CD4-positive, alpha-beta memory T cell (primary cell): ENCODE data around the gene SLC26A8. TPM values are rescaled to one million over a fixed set of nuclear protein-coding genes. Genes with fewer than 3 reads are reported as not detected.

Source experiments
- CTCF ChIA-PET: fragments of 350-600 bp; sonication (Branson Sonifier 250); formaldehyde crosslinking; loops from one replicate; lab custom pipeline; 2021; ENCODE audit warnings: inconsistent platforms; ENCODE audit not compliant: partially characterized antibody; lab: Charles Lee
- POLR2A ChIA-PET: fragments of 350-600 bp; sonication (Branson Sonifier 250); formaldehyde crosslinking; loops from one replicate; lab custom pipeline; 2021; ENCODE audit not compliant: partially characterized antibody; lab: Charles Lee
- DNase-seq, 5 donors: peaks; one replicate each; pipeline versions ENCODE4 v3.0.0 to v3.0.0-alpha.2; 2020 to 2022; ENCODE audit warnings: mixed read lengths in 1 of 5
- H3K27ac ChIP-seq: one replicate; pipeline ENCODE4 v1.7.0; 2013; ENCODE audit warnings: low read depth, low read length
- H3K27me3 ChIP-seq: 2 replicates; pipeline ENCODE4 v1.7.0; 2013; ENCODE audit warnings: mild to moderate bottlenecking, low read length, moderate library complexity; ENCODE audit not compliant: insufficient read depth
- H3K36me3 ChIP-seq: 2 replicates; pipeline ENCODE4 v1.7.0; 2013; ENCODE audit warnings: mild to moderate bottlenecking, low read length, moderate library complexity; ENCODE audit not compliant: insufficient read depth
- H3K4me1 ChIP-seq: 2 replicates; pipeline ENCODE4 v1.7.0; 2013; ENCODE audit warnings: mild to moderate bottlenecking, low read length, moderate library complexity; ENCODE audit not compliant: insufficient read depth
- H3K4me3 ChIP-seq, 2 donors: one replicate each; pipeline ENCODE4 v1.7.0; 2013; ENCODE audit warnings: low read length in 2 of 2, mild to moderate bottlenecking in 1 of 2
- H3K9me3 ChIP-seq, 2 donors: one replicate each; pipeline ENCODE4 v1.7.0; 2013; ENCODE audit warnings: low read length in 2 of 2, control low read depth in 1 of 2; ENCODE audit not compliant: control insufficient read depth in 1 of 2
- H3K27ac Mint-ChIP-seq, 7 donors: one replicate each; pipeline ENCODE4 v1.8.0; 2020 to 2021; ENCODE audit warnings: mixed read lengths in 7 of 7, mild to moderate bottlenecking in 6 of 7, inconsistent platforms in 3 of 7, moderate library complexity in 3 of 7
- H3K27me3 Mint-ChIP-seq, 2 donors: one replicate each; pipeline ENCODE4 v1.8.0; 2020 to 2021; ENCODE audit warnings: mixed read lengths in 2 of 2
- H3K36me3 Mint-ChIP-seq, 2 donors: one replicate each; pipeline ENCODE4 v1.8.0; 2020 to 2021; ENCODE audit warnings: mixed read lengths in 2 of 2, inconsistent platforms in 1 of 2, mild to moderate bottlenecking in 1 of 2
- H3K4me1 Mint-ChIP-seq, 4 donors: one replicate each; pipeline ENCODE4 v1.8.0; 2020 to 2021; ENCODE audit warnings: mixed read lengths in 4 of 4, mild to moderate bottlenecking in 1 of 4
- H3K4me3 Mint-ChIP-seq, 8 donors: one replicate each; pipeline ENCODE4 v1.8.0; 2020 to 2021; ENCODE audit warnings: mixed read lengths in 8 of 8, mild to moderate bottlenecking in 7 of 8, moderate library complexity in 6 of 8, inconsistent platforms in 3 of 8
- H3K9me3 Mint-ChIP-seq, 8 donors: one replicate each; pipeline ENCODE4 v1.8.0; 2020 to 2021; ENCODE audit warnings: mixed read lengths in 8 of 8, mild to moderate bottlenecking in 5 of 8, inconsistent platforms in 3 of 8, moderate library complexity in 1 of 8
- intact Hi-C: fragments of 100-400 bp; cut with micrococcal nuclease; formaldehyde crosslinking; loops from one replicate; pipeline ENCODE4 v1.15.1; 2023
- polyA plus RNA-seq, 2 donors: library from polyadenylated mRNA; unstranded; fragments of 300-500 nt; fragmentation: Illumina TruSeq; gene quantifications; one replicate each; pipeline ENCODE4 v1.2.3, GENCODE V29; 2021
- total RNA-seq, 2 experiments: library from RNA; stranded (reverse); gene quantifications; one replicate each; pipeline ENCODE4 v1.2.3, GENCODE V29; 2021

SLC26A8 gene
- total and polyA plus RNA-seq, 4 experiments from 2014 or later: 0.09 TPM; not detected in 3

GRCh38 chr6:35955521-35955920 is 68.9 kb downstream of the SLC26A8 start:
- peaks cover 8 to 19% of the 10 kb centered on the region in 2 donors for H3K27me3 Mint-ChIP-seq
- POLR2A ChIA-PET: no interaction called here
- no peaks in the 10 kb centered on the region for H3K9me3 ChIP-seq
- intact Hi-C loops: no loop called here
- H3K36me3 Mint-ChIP-seq: no peaks in the 10 kb centered on the region
- no peak for DNase-seq
- H3K9me3 Mint-ChIP-seq: no peaks in the 10 kb centered on the region
- peaks cover 0 to 1% (median 0%) of the 10 kb centered on the region in 4 donors for H3K4me1 Mint-ChIP-seq
- CTCF ChIA-PET: interaction anchor here (0.7 to 1.3 kb wide), 3 partner anchors 108 to 220 kb away, joined by 3 to 5 read pairs (median 3); no protein-coding TSS in a partner anchor
- no peaks in the 10 kb centered on the region for H3K4me1 ChIP-seq
- H3K27ac Mint-ChIP-seq: peak overlapping the region in 1 of 7 donors; percentile 62
- H3K4me3 Mint-ChIP-seq: no peak overlapping the region
- H3K27me3 ChIP-seq: peaks cover 3% of the 10 kb centered on the region
- no peaks in the 10 kb centered on the region for H3K36me3 ChIP-seq
- no peak overlapping the region for H3K27ac ChIP-seq
- no peak overlapping the region for H3K4me3 ChIP-seq

GRCh38 chr6:35955071-35955470 is 69.4 kb downstream of the SLC26A8 start:
- no peak overlapping the region for H3K4me3 Mint-ChIP-seq
- no peaks in the 10 kb centered on the region for H3K9me3 ChIP-seq
- POLR2A ChIA-PET: no interaction called here
- no peaks in the 10 kb centered on the region for H3K4me1 ChIP-seq
- H3K27me3 Mint-ChIP-seq: peaks cover 7 to 16% of the 10 kb centered on the region in 2 donors
- H3K27ac ChIP-seq: no peak overlapping the region
- H3K4me1 Mint-ChIP-seq: peaks cover 0 to 1% (median 0%) of the 10 kb centered on the region in 4 donors
- CTCF ChIA-PET: no interaction called here
- H3K27ac Mint-ChIP-seq: no peak overlapping the region
- H3K9me3 Mint-ChIP-seq: no peaks in the 10 kb centered on the region
- intact Hi-C loops: no loop called here
- no peaks in the 10 kb centered on the region for H3K36me3 ChIP-seq
- H3K36me3 Mint-ChIP-seq: no peaks in the 10 kb centered on the region
- H3K27me3 ChIP-seq: peaks cover under 1% of the 10 kb centered on the region
- no peak overlapping the region for H3K4me3 ChIP-seq
- DNase-seq: no peak

- ChIA-PET POLR2A (no interaction called here), CTCF (interaction anchor here (0.7 kb wide), 1 partner anchor 74 kb away, joined by 3 read pairs; no protein-coding TSS in a partner anchor)
- H3K36me3 Mint-ChIP-seq: no peaks in the 10 kb centered on the region
- H3K27ac Mint-ChIP-seq: no peak overlapping the region
- DNase-seq: no peak
- H3K4me1 ChIP-seq: no peaks in the 10 kb centered on the region
- no peak overlapping the region for H3K27ac ChIP-seq
- H3K9me3 ChIP-seq: no peaks in the 10 kb centered on the region
- no peaks in the 10 kb centered on the region for H3K36me3 ChIP-seq
- no peaks in the 10 kb centered on the region for H3K9me3 Mint-ChIP-seq
- H3K4me3 ChIP-seq: no peak overlapping the region
- H3K27me3 ChIP-seq: no peaks in the 10 kb centered on the region
- intact Hi-C loops: no loop called here
- peaks cover 5 to 14% of the 10 kb centered on the region in 2 donors for H3K27me3 Mint-ChIP-seq
- H3K4me3 Mint-ChIP-seq: no peak overlapping the region
- peaks cover 0 to 1% (median 0%) of the 10 kb centered on the region in 4 donors for H3K4me1 Mint-ChIP-seq
Observed at GRCh38 chr6:35954333-35954732, 70.1 kb downstream of the SLC26A8 start.

- POLR2A ChIA-PET: no interaction called here
- intact Hi-C loops: no loop called here
- no peak overlapping the region for H3K27ac ChIP-seq
- H3K36me3 ChIP-seq: no peaks in the 10 kb centered on the region
- Mint-ChIP-seq H3K36me3 (no peaks in the 10 kb centered on the region), H3K27ac (no peak overlapping the region), H3K9me3 (peaks cover 0 to 2% (median 0%) of the 10 kb centered on the region in 8 donors), H3K27me3 (peaks cover 0 to 5% of the 10 kb centered on the region in 2 donors), H3K4me3 (no peak overlapping the region), H3K4me1 (peaks cover 0 to 1% (median 0%) of the 10 kb centered on the region in 4 donors)
- H3K4me3 ChIP-seq: no peak overlapping the region
- no peaks in the 10 kb centered on the region for H3K27me3 ChIP-seq
- DNase-seq: no peak
- H3K4me1 ChIP-seq: no peaks in the 10 kb centered on the region
- H3K9me3 ChIP-seq: no peaks in the 10 kb centered on the region
- CTCF ChIA-PET: no interaction called here
Observed at GRCh38 chr6:35948725-35949124, 75.7 kb downstream of the SLC26A8 start.

GRCh38 chr6:35945650-35946025 is 78.8 kb downstream of the SLC26A8 start:
- no peaks in the 10 kb centered on the region for H3K27me3 ChIP-seq
- H3K9me3 Mint-ChIP-seq: peaks cover 0 to 5% (median 0%) of the 10 kb centered on the region in 8 donors
- H3K4me1 ChIP-seq: no peaks in the 10 kb centered on the region
- no peaks in the 10 kb centered on the region for H3K4me1 Mint-ChIP-seq
- H3K4me3 ChIP-seq: no peak overlapping the region
- H3K27me3 Mint-ChIP-seq: peaks cover 5 to 6% of the 10 kb centered on the region in 2 donors
- no peaks in the 10 kb centered on the region for H3K36me3 Mint-ChIP-seq
- intact Hi-C loops: no loop called here
- DNase-seq: no peak
- H3K27ac ChIP-seq: no peak overlapping the region
- POLR2A ChIA-PET: no interaction called here
- H3K4me3 Mint-ChIP-seq: peak overlapping the region in 1 of 8 donors; percentile 3
- H3K27ac Mint-ChIP-seq: no peak overlapping the region
- H3K9me3 ChIP-seq: no peaks in the 10 kb centered on the region
- H3K36me3 ChIP-seq: no peaks in the 10 kb centered on the region
- CTCF ChIA-PET: no interaction called here

GRCh38 chr6:35943390-35943789 is 81.1 kb downstream of the SLC26A8 start:
- Histone ChIP-seq H3K27ac (no peak overlapping the region), H3K4me3 (no peak overlapping the region), H3K4me1 (no peaks in the 10 kb centered on the region), H3K9me3 (no peaks in the 10 kb centered on the region), H3K36me3 (no peaks in the 10 kb centered on the region), H3K27me3 (no peaks in the 10 kb centered on the region)
- intact Hi-C loops: no loop called here
- Mint-ChIP-seq H3K27ac (no peak overlapping the region), H3K4me1 (no peaks in the 10 kb centered on the region), H3K27me3 (peaks cover 5 to 10% of the 10 kb centered on the region in 2 donors), H3K9me3 (peaks cover 0 to 5% (median 0%) of the 10 kb centered on the region in 8 donors), H3K4me3 (no peak overlapping the region), H3K36me3 (no peaks in the 10 kb centered on the region)
- POLR2A ChIA-PET: no interaction called here
- no peak for DNase-seq
- CTCF ChIA-PET: no interaction called here

- POLR2A ChIA-PET: no interaction called here
- Histone ChIP-seq H3K9me3 (no peaks in the 10 kb centered on the region), H3K27ac (no peak overlapping the region), H3K4me3 (no peak overlapping the region), H3K4me1 (no peaks in the 10 kb centered on the region), H3K36me3 (no peaks in the 10 kb centered on the region), H3K27me3 (no peaks in the 10 kb centered on the region)
- H3K27me3 Mint-ChIP-seq: peaks cover 5 to 10% of the 10 kb centered on the region in 2 donors
- no peak overlapping the region for H3K27ac Mint-ChIP-seq
- no peak overlapping the region for H3K4me3 Mint-ChIP-seq
- H3K4me1 Mint-ChIP-seq: no peaks in the 10 kb centered on the region
- CTCF ChIA-PET: no interaction called here
- intact Hi-C loops: no loop called here
- peaks cover 0 to 5% (median 0%) of the 10 kb centered on the region in 8 donors for H3K9me3 Mint-ChIP-seq
- no peak for DNase-seq
- H3K36me3 Mint-ChIP-seq: no peaks in the 10 kb centered on the region
Observed at GRCh38 chr6:35942355-35942754, 82.1 kb downstream of the SLC26A8 start.
